K562 (cell line): ENCODE measurements around the gene GLRA1. TPM values are rescaled to one million over a fixed set of nuclear protein-coding genes. Genes with fewer than 3 reads are reported as not detected.

Source experiments
- C11orf30 ChIP-seq: fragments of 450-650 bp; IDR thresholded peaks from 2 replicates; pipeline ENCODE4 v1.6.1; 2016; ENCODE audit warnings: low read depth, mild to moderate bottlenecking
- CHD1 ChIP-seq: fragments of 200-600 bp; sonication (generic); IDR thresholded peaks from one replicate; pipeline ENCODE4 v1.6.1; 2012; ENCODE audit warnings: mild to moderate bottlenecking, moderate library complexity, low read length, inconsistent platforms
- CREB5 ChIP-seq: fragments of 250-450 bp; sonication (Bioruptor Pico); IDR thresholded peaks from 2 replicates; pipeline ENCODE4 v1.5.0; 2020; ENCODE audit warnings: mild to moderate bottlenecking
- ETV5 ChIP-seq: sonication (generic); formaldehyde crosslinking; IDR thresholded peaks from 2 replicates; pipeline ENCODE4 v1.4.0; 2020; ENCODE audit warnings: low read depth, mild to moderate bottlenecking, missing genetic modification reagents
- FOXM1 ChIP-seq, 2 experiments: fragments of 450-650 bp in 1 of 2; sonication (generic) in 1 of 2; formaldehyde crosslinking in 1 of 2; IDR thresholded peaks; 2 replicates each; pipeline versions ENCODE4 v1.6.1 to v1.9.0; 2017 to 2022; ENCODE audit warnings: low read depth in 2 of 2, mild to moderate bottlenecking in 2 of 2, missing genetic modification reagents in 1 of 2, moderate library complexity in 1 of 2
- MLLT1 ChIP-seq, 2 experiments: fragments of 450-650 bp; IDR thresholded peaks; 2 replicates each; pipeline ENCODE4 v1.6.1; 2016
- RBM39 ChIP-seq: fragments of 200-400 bp; formaldehyde crosslinking; optimal IDR thresholded peaks from 2 replicates; pipeline ENCODE3; 2018; ENCODE audit warnings: low read depth, low read length
- TEAD1 ChIP-seq, 2 experiments: fragments of 450-650 bp in 1 of 2; sonication (generic) in 1 of 2; formaldehyde crosslinking; IDR thresholded peaks; 2 replicates each; pipeline versions ENCODE4 v1.4.0 to v1.8.0; 2020 to 2022; ENCODE audit warnings: mild to moderate bottlenecking in 2 of 2, missing genetic modification reagents in 1 of 2
- UBTF ChIP-seq, 2 experiments: IDR thresholded peaks; 2 replicates each; pipeline ENCODE4 v1.6.1; 2012; ENCODE audit warnings: improper control_type of control experiment in 2 of 2, low read depth in 2 of 2, low read length in 2 of 2, borderline replicate concordance in 1 of 2
- polyA plus RNA-seq, 8 experiments: library from polyadenylated mRNA; depleted of rRNA in 4 of 8; stranded (reverse) in 5 of 8; unstranded in 3 of 8; fragments of >200 nt; fragmentation: Nextera tagmentation in 2 of 8; fragmentation: Illumina TruSeq in 1 of 8; extraction: Ambion mirVana in 2 of 8; extraction: Trizol in 1 of 8; gene quantifications; 2 replicates each; pipeline versions ENCODE4 v1.2.1 to v1.2.3, GENCODE V29; 2011 to 2014; ENCODE audit warnings: inconsistent platforms in 1 of 8, missing spikeins in 1 of 8
- small RNA-seq: library from RNA; depleted of rRNA; stranded (forward); fragments of <200 nt; gene quantifications from one replicate; pipeline ENCODE3, GENCODE V24; 2014
- total RNA-seq, 7 experiments: library from RNA; depleted of rRNA in 6 of 7; stranded (reverse); fragments of >200 nt in 6 of 7; fragmentation: Illumina TruSeq in 2 of 7; extraction: Trizol in 2 of 7; gene quantifications; 2 replicates each; pipeline versions ENCODE4 v1.2.1 to v1.2.3, GENCODE V29; 2011 to 2021; ENCODE audit warnings: low replicate concordance in 1 of 7

GLRA1 gene
- total and polyA plus RNA-seq, 9 of the 15 experiments (the other 6 are each of a cell fraction or from before 2014, with no cell fraction given) = not detected

GRCh38 chr5:151772846-151773561 is 151.6 kb downstream of the GLRA1 start (continued):
- no peak for TF ChIP-seq FOXM1 (IDR thresholded peaks at IDR 0.05; ENCODE audit: low read depth)
- TF ChIP-seq FOXM1 (CRISPR knock-in tag; IDR thresholded peaks at IDR 0.05; ENCODE audit: low read depth) = no peak
- peak; percentile 24 to 51; a peak in 1 of 4 replicates for TF ChIP-seq MLLT1 (IDR thresholded peaks at IDR 0.05)
- TF ChIP-seq C11orf30 = peak; percentile 35; the same call in 1 of the 2 replicates
- no peak for TF ChIP-seq ETV5 (CRISPR knock-in tag)
- peak; percentile 12 for TF ChIP-seq CHD1
- no peak for TF ChIP-seq CREB5 (CRISPR knock-in tag)
- no peak for TF ChIP-seq TEAD1 (CRISPR knock-in tag; IDR thresholded peaks at IDR 0.05)
- no peak for TF ChIP-seq RBM39
- TF ChIP-seq UBTF (IDR thresholded peaks at IDR 0.05; ENCODE audit: borderline replicate concordance in 1 of 2, low read depth in 2 of 2, low read length in 2 of 2) = 0 out of 4 replicates have a peak, but pooled peaks of 1 of the 2 experiments have one; percentile 12
- TF ChIP-seq, all 486 proteins: peak for 14

Small RNAs within 50 kb of the gene (small RNA-seq; reads per million reads assigned to genes)
- 0.26 reads per million for gene RNA5SP198

Other genes with a start within 250 kb of the GLRA1 start
- gene SPARC, start 237.9 kb downstream of the GLRA1 start, total RNA-seq (2014; rRNA removed) = 9.4 and 10.5 TPM in 2 replicates
- gene SPARC, start 237.9 kb downstream of the GLRA1 start, total RNA-seq (2014; rRNA removed; fragmentation: Illumina TruSeq; extraction: Trizol) = 10.8 and 11.1 TPM in 2 replicates
- gene SPARC, start 237.9 kb downstream of the GLRA1 start, total RNA-seq (2015; rRNA removed; fragmentation: Illumina TruSeq; extraction: Trizol) = 9.9 and 10.5 TPM in 2 replicates
- 20.4 and 24.3 TPM in 2 replicates for gene SPARC, start 237.9 kb downstream of the GLRA1 start, total RNA-seq (2021)
- 3.0 and 6.1 TPM in 2 replicates for gene SPARC, start 237.9 kb downstream of the GLRA1 start, polyA plus RNA-seq (2011; rRNA removed)
- 18.5 and 20.2 TPM in 2 replicates for gene SPARC, start 237.9 kb downstream of the GLRA1 start, polyA plus RNA-seq (2014; fragmentation: Illumina TruSeq; extraction: Trizol)
- gene SPARC, start 237.9 kb downstream of the GLRA1 start, polyA plus RNA-seq (2014; fragmentation: Nextera tagmentation; extraction: Ambion mirVana) = 10 to 100 TPM; 12.2 to 35.6 TPM
- 10.0 and 14.1 TPM in 2 replicates for gene SPARC, start 237.9 kb downstream of the GLRA1 start, polyA plus RNA-seq (2014; rRNA removed)
- gene ATOX1, start 166.2 kb downstream of the GLRA1 start, total RNA-seq (2014; rRNA removed) = 66.2 and 70.3 TPM in 2 replicates
- gene ATOX1, start 166.2 kb downstream of the GLRA1 start, total RNA-seq (2014; rRNA removed; fragmentation: Illumina TruSeq; extraction: Trizol) = 59.8 and 68.2 TPM in 2 replicates
- 72.2 and 73.8 TPM in 2 replicates for gene ATOX1, start 166.2 kb downstream of the GLRA1 start, total RNA-seq (2015; rRNA removed; fragmentation: Illumina TruSeq; extraction: Trizol)
- gene ATOX1, start 166.2 kb downstream of the GLRA1 start, total RNA-seq (2021) = 86.2 and 93.0 TPM in 2 replicates
- gene ATOX1, start 166.2 kb downstream of the GLRA1 start, polyA plus RNA-seq (2011; rRNA removed) = 59.2 and 75.4 TPM in 2 replicates
- 118 and 156 TPM in 2 replicates for gene ATOX1, start 166.2 kb downstream of the GLRA1 start, polyA plus RNA-seq (2014; fragmentation: Illumina TruSeq; extraction: Trizol)
- gene ATOX1, start 166.2 kb downstream of the GLRA1 start, polyA plus RNA-seq (2014; fragmentation: Nextera tagmentation; extraction: Ambion mirVana) = 100 to 1,000 TPM; 303 to 318 TPM
- gene ATOX1, start 166.2 kb downstream of the GLRA1 start, polyA plus RNA-seq (2014; rRNA removed) = 111 and 153 TPM in 2 replicates
- gene G3BP1, start 152.9 kb downstream of the GLRA1 start, total RNA-seq (2014; rRNA removed) = 105 and 130 TPM in 2 replicates
- gene G3BP1, start 152.9 kb downstream of the GLRA1 start, total RNA-seq (2014; rRNA removed; fragmentation: Illumina TruSeq; extraction: Trizol) = 238 and 257 TPM in 2 replicates
- gene G3BP1, start 152.9 kb downstream of the GLRA1 start, total RNA-seq (2015; rRNA removed; fragmentation: Illumina TruSeq; extraction: Trizol) = 195 and 209 TPM in 2 replicates
- gene G3BP1, start 152.9 kb downstream of the GLRA1 start, total RNA-seq (2021) = 260 and 264 TPM in 2 replicates
- gene G3BP1, start 152.9 kb downstream of the GLRA1 start, polyA plus RNA-seq (2011; rRNA removed) = 74.3 and 101 TPM in 2 replicates
- gene G3BP1, start 152.9 kb downstream of the GLRA1 start, polyA plus RNA-seq (2014; fragmentation: Illumina TruSeq; extraction: Trizol) = 142 and 173 TPM in 2 replicates
- gene G3BP1, start 152.9 kb downstream of the GLRA1 start, polyA plus RNA-seq (2014; fragmentation: Nextera tagmentation; extraction: Ambion mirVana) = 10 to 100 TPM; 54.7 to 55.5 TPM
- 69.7 and 79.8 TPM in 2 replicates for gene G3BP1, start 152.9 kb downstream of the GLRA1 start, polyA plus RNA-seq (2014; rRNA removed)